ENCODE measurements around the gene PCDHA9. TPM values are rescaled to one million over a fixed set of nuclear protein-coding genes. Genes with fewer than 3 reads are reported as not detected.
"Not testable (repeated sequence)": the region's sequence is repeated elsewhere in the genome, so short reads cannot be mapped to it uniquely, and the experiment has no call there.

The PCDHA9 gene
- total RNA-seq, 1 donor from 2014 or later: not detected

DNA sequence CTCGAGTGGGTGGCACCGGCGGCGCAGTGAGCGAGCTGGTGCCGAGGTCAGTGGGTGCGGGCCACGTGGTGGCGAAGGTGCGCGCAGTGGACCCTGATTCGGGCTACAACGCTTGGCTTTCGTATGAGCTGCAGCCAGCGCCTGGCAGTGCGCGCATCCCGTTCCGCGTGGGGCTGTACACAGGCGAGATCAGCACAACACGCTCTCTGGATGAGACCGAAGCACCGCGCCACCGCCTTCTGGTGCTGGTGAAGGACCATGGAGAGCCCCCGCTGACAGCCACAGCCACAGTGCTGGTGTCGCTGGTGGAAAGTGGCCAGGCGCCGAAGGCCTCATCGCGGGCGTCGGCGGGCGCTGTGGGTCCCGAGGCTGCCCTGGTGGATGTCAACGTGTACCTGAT, 24.7 kb upstream of the PCDHA9 start:
- TF ChIP-seq, protein P1, sequence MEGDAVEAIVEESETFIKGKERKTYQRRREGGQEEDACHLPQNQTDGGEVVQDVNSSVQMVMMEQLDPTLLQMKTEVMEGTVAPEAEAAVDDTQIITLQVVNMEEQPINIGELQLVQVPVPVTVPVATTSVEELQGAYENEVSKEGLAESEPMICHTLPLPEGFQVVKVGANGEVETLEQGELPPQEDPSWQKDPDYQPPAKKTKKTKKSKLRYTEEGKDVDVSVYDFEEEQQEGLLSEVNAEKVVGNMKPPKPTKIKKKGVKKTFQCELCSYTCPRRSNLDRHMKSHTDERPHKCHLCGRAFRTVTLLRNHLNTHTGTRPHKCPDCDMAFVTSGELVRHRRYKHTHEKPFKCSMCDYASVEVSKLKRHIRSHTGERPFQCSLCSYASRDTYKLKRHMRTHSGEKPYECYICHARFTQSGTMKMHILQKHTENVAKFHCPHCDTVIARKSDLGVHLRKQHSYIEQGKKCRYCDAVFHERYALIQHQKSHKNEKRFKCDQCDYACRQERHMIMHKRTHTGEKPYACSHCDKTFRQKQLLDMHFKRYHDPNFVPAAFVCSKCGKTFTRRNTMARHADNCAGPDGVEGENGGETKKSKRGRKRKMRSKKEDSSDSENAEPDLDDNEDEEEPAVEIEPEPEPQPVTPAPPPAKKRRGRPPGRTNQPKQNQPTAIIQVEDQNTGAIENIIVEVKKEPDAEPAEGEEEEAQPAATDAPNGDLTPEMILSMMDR (IDR thresholded peaks at IDR 0.05; ENCODE audit: borderline replicate concordance): no peak
- peaks cover 74% of the 10 kb centered on the region for H3K27me3 ChIP-seq (ENCODE audit: low read depth)
- no peak overlapping the region for H3K4me3 ChIP-seq
- peaks cover 51% of the 10 kb centered on the region for H3K9me3 ChIP-seq (replicated peaks)
- no peak for DNase-seq
- intact Hi-C loops (cut with micrococcal nuclease): no loop called here
- H3K27ac ChIP-seq (replicated peaks): no peak overlapping the region
- no peaks in the 10 kb centered on the region for H3K36me3 ChIP-seq
- no peaks in the 10 kb centered on the region for H3K4me1 ChIP-seq

DNA sequence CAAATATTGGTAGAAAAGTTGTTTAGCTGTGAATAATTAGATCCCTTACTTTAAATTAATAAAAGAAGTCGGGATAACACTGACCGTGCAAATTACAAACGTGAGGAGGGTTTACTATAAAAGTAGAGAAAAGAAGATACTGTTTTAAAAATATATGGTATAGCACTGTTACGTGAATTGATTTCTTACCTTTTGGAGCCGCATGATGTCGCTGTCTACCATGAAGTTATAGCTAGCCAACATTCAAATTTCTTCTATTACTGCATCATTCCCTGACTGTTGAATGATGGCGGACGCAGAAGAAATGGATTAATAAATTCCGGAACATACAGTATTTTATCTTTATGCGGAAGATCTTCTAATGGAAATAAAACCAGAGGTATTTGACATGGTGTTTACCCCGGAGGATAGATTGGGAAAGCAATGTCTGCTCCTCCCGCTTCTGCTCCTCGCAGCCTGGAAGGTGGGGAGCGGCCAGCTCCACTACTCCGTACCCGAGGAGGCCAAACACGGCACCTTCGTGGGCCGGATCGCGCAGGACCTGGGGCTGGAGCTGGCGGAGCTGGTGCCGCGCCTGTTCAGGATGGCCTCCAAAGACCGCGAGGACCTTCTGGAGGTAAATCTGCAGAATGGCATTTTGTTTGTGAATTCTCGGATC, 20.3 kb upstream of the PCDHA9 start, which contains the start of gene PCDHA6:
Gene PCDHA6, plus strand, starts transcription at position 257 of the 658 bp plus-strand sequence. Its CDS starts 132 bp downstream, at position 389.
- Histone ChIP-seq H3K4me3 (no peak within 1 kb of the TSS), H3K36me3 (no peaks in the 10 kb centered on the region), H3K27me3 (ENCODE audit: low read depth) (peaks cover 93% of the 10 kb centered on the region), H3K4me1 (no peaks in the 10 kb centered on the region), H3K9me3 (replicated peaks) (peaks cover 64% of the 10 kb centered on the region), H3K27ac (replicated peaks) (no peak within 1 kb of the TSS)
- intact Hi-C loops (cut with micrococcal nuclease): no loop called here
- no peak for DNase-seq
- TF ChIP-seq, protein P1 (IDR thresholded peaks at IDR 0.05; ENCODE audit: borderline replicate concordance): no peak

DNA sequence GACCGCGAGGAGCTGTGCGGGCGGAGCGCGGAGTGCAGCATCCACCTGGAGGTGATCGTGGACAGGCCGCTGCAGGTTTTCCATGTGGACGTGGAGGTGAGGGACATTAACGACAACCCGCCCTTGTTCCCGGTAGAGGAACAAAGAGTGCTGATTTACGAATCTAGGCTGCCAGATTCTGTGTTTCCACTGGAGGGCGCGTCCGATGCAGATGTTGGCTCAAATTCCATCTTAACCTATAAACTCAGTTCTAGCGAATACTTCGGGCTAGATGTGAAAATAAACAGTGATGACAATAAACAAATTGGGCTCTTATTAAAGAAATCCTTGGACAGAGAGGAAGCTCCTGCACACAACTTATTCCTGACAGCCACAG, 19.8 kb upstream of the PCDHA9 start:
- Histone ChIP-seq H3K36me3 (no peaks in the 10 kb centered on the region), H3K27ac (replicated peaks) (no peak overlapping the region), H3K27me3 (ENCODE audit: low read depth) (peaks cover 93% of the 10 kb centered on the region), H3K9me3 (replicated peaks) (peaks cover 59% of the 10 kb centered on the region), H3K4me1 (no peaks in the 10 kb centered on the region), H3K4me3 (no peak overlapping the region)
- intact Hi-C loops (cut with micrococcal nuclease): no loop called here
- TF ChIP-seq, protein P1 (IDR thresholded peaks at IDR 0.05; ENCODE audit: borderline replicate concordance): no peak
- DNase-seq: no peak

DNA sequence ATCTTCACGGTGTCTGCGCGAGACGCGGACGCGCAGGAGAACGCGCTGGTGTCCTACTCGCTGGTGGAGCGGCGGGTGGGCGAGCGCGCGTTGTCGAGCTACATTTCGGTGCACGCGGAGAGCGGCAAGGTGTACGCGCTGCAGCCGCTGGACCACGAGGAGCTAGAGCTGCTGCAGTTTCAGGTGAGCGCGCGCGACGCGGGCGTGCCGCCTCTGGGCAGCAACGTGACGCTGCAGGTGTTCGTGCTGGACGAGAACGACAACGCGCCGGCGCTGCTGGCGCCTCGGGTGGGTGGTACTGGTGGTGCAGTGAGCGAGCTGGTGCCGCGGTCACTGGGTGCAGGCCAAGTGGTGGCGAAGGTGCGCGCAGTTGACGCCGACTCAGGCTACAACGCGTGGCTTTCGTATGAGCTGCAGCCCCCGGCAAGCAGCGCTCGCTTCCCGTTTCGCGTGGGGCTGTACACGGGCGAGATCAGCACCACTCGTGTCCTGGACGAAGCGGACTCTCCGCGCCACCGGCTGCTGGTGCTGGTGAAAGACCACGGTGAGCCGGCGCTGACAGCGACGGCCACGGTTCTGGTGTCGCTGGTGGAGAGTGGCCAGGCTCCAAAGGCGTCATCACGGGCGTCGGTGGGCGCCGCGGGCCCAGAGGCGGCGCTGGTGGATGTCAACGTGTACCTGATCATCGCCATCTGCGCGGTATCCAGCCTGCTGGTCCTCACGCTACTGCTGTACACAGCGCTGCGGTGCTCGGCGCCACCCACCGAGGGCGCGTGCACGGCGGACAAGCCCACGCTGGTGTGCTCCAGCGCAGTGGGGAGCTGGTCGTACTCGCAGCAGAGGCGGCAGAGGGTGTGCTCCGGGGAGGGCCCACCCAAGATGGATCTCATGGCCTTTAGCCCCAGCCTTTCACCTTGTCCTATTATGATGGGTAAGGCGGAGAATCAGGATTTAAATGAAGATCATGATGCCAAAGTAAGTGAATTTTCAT, 18.4 kb upstream of the PCDHA9 start:
- DNase-seq; H3K4me3 ChIP-seq; intact Hi-C loops (cut with micrococcal nuclease); H3K36me3 ChIP-seq; H3K4me1 ChIP-seq; H3K27ac ChIP-seq (replicated peaks): not testable (repeated sequence)
- Histone ChIP-seq H3K27me3 (ENCODE audit: low read depth) (peaks cover 92% of the 10 kb centered on the region), H3K9me3 (replicated peaks) (peaks cover 59% of the 10 kb centered on the region)

DNA sequence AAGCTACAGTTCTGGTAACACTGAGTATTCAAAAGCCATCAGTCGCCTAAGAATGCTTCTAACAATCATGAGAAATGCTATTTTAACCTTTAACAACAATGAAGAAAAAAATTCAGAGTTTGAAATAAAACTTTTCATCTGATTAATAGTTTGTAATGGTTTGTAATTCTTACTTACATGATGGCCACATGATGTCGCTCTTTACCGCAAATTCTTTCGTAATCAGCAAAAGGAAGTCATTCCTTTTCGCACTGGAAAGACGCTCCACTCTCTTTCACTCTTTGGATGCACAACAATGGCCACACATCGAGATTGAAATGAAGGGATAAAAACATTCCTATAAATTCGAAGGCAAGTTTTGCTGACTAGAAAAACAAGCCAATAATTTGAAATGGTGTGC, 14.2 kb upstream of the PCDHA9 start, which contains the start of gene PCDHA7:
Gene PCDHA7, plus strand, starts transcription at position 277 of the 400 bp plus-strand sequence. Its CDS starts 115 bp downstream, at position 392.
- TF ChIP-seq, protein P1 (IDR thresholded peaks at IDR 0.05; ENCODE audit: borderline replicate concordance): no peak
- Histone ChIP-seq H3K36me3 (no peaks in the 10 kb centered on the region), H3K4me1 (no peaks in the 10 kb centered on the region), H3K27me3 (ENCODE audit: low read depth) (peaks cover 86% of the 10 kb centered on the region), H3K4me3 (peak within 1 kb of the TSS; percentile 27), H3K9me3 (replicated peaks) (peaks cover 57% of the 10 kb centered on the region), H3K27ac (replicated peaks) (no peak within 1 kb of the TSS)
- DNase-seq: no peak
- intact Hi-C loops (cut with micrococcal nuclease): no loop called here

DNA sequence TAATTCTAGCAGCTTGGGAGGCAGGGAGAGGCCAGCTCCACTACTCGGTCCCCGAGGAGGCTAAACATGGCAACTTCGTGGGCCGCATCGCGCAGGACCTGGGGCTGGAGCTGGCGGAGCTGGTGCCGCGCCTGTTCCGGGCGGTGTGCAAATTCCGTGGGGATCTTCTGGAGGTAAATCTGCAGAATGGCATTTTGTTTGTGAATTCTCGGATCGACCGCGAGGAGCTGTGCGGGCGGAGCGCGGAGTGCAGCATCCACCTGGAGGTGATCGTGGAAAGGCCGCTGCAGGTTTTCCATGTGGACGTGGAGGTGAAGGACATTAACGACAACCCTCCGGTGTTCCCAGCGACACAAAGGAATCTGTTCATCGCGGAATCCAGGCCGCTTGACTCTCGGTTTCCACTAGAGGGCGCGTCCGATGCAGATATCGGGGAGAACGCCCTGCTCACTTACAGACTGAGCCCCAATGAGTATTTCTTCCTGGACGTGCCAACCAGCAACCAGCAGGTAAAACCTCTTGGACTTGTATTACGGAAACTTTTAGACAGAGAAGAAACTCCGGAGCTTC, 13.7 kb upstream of the PCDHA9 start:
- intact Hi-C loops (cut with micrococcal nuclease); H3K27ac ChIP-seq (replicated peaks); DNase-seq; H3K36me3 ChIP-seq; H3K4me1 ChIP-seq: not testable (repeated sequence)
- H3K4me3 ChIP-seq: peak overlapping the region; percentile 27
- H3K27me3 ChIP-seq (ENCODE audit: low read depth): peaks cover 86% of the 10 kb centered on the region
- H3K9me3 ChIP-seq (replicated peaks): peaks cover 52% of the 10 kb centered on the region

All from left ventricle myocardium inferior (tissue), 1 donor.